Measurements from ENCODE around the gene STK10. TPM values are rescaled to one million over a fixed set of nuclear protein-coding genes. Genes with fewer than 3 reads are reported as not detected.

The STK10 gene
- total and polyA plus RNA-seq, 9 of the 15 experiments (the other 6 are each of a cell fraction or from before 2014, with no cell fraction given) = 0.30 to 6.7 (median 2.4) TPM

- TF ChIP-seq SIN3A (IDR thresholded peaks at IDR 0.05; ENCODE audit: borderline replicate concordance in 2 of 2, control insufficient read depth in 1 of 2, low read depth in 2 of 2, low read length in 2 of 2) (no peak), ZKSCAN1 (IDR thresholded peaks at IDR 0.05; ENCODE audit: low read depth, low read length) (no peak), NCOA1 (IDR thresholded peaks at IDR 0.05; ENCODE audit: low read depth) (no peak), PHB (CRISPR knock-in tag; IDR thresholded peaks at IDR 0.05) (no peak), SIRT6 (IDR thresholded peaks at IDR 0.05; ENCODE audit: low read depth, low read length) (no peak), FOXP4 (CRISPR knock-in tag; IDR thresholded peaks at IDR 0.05; ENCODE audit: borderline replicate concordance) (no peak), PRPF4 (IDR thresholded peaks at IDR 0.05; ENCODE audit: insufficient read depth, low read depth, low read length, poor library complexity, severe bottlenecking) (no peak), PKNOX1 (IDR thresholded peaks at IDR 0.05) (peak; percentile 61), SAFB (IDR thresholded peaks at IDR 0.05; ENCODE audit: borderline replicate concordance, low read depth, low read length) (peak; percentile 61; the same call in 1 of the 2 replicates), TCF3 (CRISPR knock-in tag; IDR thresholded peaks at IDR 0.05) (no peak)
Measured at GRCh38 chr5:172106511-172107356, 81.3 kb downstream of the STK10 start (continued).
